ENCODE measurements around the gene REXO4. TPM values are rescaled to one million over a fixed set of nuclear protein-coding genes. Genes with fewer than 3 reads are reported as not detected.

REXO4 gene
- total and polyA plus RNA-seq, 2 experiments from 2014 or later: 31.1 to 36.3 TPM

DNA sequence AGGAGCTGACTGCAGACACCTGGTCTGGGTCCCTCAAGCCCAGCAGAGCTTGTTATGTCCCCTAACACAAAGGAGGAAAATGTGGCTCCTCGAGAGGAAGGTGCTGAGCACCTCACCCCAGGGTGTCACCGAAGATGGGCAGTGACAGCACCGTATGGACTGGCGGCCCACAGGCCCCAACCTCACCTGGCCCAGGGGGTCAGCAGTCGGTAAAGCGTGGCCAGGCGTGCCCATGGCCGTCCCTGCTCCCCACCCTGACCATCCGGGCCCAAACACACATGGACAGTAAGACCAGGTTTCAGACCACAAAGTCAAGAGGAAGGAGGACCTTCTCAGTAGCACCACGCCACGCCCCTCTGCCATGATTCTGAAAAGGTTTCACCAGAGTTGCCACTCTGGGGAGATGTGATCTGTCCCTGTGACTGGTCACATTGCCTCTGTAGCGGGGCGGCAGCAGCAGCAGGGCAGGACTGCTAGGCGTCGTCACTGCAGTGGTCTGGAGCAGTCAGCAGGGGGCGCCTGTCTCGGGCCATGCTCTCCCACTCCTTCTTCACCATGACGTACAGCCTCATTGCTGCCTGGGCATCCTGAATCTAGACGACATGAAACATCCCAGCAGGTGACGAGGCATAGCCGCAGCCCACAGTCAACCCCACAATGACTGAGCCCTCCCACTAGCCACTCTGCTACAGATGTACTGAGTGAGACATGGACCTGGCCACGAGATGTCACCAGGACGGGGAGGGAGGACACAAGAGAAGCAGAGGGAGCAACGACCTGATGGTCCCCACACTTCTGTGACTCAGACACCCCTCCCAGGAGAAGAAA lies 11.1 kb downstream of the REXO4 start (continued):
- TF ChIP-seq, protein P1, sequence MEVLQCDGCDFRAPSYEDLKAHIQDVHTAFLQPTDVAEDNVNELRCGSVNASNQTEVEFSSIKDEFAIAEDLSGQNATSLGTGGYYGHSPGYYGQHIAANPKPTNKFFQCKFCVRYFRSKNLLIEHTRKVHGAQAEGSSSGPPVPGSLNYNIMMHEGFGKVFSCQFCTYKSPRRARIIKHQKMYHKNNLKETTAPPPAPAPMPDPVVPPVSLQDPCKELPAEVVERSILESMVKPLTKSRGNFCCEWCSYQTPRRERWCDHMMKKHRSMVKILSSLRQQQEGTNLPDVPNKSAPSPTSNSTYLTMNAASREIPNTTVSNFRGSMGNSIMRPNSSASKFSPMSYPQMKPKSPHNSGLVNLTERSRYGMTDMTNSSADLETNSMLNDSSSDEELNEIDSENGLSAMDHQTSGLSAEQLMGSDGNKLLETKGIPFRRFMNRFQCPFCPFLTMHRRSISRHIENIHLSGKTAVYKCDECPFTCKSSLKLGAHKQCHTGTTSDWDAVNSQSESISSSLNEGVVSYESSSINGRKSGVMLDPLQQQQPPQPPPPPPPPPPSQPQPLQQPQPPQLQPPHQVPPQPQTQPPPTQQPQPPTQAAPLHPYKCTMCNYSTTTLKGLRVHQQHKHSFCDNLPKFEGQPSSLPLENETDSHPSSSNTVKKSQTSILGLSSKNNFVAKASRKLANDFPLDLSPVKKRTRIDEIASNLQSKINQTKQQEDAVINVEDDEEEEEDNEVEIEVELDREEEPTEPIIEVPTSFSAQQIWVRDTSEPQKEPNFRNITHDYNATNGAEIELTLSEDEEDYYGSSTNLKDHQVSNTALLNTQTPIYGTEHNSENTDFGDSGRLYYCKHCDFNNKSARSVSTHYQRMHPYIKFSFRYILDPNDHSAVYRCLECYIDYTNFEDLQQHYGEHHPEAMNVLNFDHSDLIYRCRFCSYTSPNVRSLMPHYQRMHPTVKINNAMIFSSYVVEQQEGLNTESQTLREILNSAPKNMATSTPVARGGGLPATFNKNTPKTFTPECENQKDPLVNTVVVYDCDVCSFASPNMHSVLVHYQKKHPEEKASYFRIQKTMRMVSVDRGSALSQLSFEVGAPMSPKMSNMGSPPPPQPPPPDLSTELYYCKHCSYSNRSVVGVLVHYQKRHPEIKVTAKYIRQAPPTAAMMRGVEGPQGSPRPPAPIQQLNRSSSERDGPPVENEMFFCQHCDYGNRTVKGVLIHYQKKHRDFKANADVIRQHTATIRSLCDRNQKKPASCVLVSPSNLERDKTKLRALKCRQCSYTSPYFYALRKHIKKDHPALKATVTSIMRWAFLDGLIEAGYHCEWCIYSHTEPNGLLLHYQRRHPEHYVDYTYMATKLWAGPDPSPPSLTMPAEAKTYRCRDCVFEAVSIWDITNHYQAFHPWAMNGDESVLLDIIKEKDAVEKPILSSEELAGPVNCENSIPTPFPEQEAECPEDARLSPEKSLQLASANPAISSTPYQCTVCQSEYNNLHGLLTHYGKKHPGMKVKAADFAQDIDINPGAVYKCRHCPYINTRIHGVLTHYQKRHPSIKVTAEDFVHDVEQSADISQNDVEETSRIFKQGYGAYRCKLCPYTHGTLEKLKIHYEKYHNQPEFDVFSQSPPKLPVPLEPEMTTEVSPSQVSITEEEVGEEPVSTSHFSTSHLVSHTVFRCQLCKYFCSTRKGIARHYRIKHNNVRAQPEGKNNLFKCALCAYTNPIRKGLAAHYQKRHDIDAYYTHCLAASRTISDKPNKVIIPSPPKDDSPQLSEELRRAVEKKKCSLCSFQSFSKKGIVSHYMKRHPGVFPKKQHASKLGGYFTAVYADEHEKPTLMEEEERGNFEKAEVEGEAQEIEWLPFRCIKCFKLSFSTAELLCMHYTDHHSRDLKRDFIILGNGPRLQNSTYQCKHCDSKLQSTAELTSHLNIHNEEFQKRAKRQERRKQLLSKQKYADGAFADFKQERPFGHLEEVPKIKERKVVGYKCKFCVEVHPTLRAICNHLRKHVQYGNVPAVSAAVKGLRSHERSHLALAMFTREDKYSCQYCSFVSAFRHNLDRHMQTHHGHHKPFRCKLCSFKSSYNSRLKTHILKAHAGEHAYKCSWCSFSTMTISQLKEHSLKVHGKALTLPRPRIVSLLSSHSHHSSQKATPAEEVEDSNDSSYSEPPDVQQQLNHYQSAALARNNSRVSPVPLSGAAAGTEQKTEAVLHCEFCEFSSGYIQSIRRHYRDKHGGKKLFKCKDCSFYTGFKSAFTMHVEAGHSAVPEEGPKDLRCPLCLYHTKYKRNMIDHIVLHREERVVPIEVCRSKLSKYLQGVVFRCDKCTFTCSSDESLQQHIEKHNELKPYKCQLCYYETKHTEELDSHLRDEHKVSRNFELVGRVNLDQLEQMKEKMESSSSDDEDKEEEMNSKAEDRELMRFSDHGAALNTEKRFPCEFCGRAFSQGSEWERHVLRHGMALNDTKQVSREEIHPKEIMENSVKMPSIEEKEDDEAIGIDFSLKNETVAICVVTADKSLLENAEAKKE (CRISPR knock-in tag; IDR thresholded peaks at IDR 0.05): no peak
- TF ChIP-seq, protein P2, sequence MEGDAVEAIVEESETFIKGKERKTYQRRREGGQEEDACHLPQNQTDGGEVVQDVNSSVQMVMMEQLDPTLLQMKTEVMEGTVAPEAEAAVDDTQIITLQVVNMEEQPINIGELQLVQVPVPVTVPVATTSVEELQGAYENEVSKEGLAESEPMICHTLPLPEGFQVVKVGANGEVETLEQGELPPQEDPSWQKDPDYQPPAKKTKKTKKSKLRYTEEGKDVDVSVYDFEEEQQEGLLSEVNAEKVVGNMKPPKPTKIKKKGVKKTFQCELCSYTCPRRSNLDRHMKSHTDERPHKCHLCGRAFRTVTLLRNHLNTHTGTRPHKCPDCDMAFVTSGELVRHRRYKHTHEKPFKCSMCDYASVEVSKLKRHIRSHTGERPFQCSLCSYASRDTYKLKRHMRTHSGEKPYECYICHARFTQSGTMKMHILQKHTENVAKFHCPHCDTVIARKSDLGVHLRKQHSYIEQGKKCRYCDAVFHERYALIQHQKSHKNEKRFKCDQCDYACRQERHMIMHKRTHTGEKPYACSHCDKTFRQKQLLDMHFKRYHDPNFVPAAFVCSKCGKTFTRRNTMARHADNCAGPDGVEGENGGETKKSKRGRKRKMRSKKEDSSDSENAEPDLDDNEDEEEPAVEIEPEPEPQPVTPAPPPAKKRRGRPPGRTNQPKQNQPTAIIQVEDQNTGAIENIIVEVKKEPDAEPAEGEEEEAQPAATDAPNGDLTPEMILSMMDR (conservative IDR thresholded peaks at IDR 0.05; ENCODE audit: low read depth in 2 of 2): peak; percentile 82 to 95

DNA sequence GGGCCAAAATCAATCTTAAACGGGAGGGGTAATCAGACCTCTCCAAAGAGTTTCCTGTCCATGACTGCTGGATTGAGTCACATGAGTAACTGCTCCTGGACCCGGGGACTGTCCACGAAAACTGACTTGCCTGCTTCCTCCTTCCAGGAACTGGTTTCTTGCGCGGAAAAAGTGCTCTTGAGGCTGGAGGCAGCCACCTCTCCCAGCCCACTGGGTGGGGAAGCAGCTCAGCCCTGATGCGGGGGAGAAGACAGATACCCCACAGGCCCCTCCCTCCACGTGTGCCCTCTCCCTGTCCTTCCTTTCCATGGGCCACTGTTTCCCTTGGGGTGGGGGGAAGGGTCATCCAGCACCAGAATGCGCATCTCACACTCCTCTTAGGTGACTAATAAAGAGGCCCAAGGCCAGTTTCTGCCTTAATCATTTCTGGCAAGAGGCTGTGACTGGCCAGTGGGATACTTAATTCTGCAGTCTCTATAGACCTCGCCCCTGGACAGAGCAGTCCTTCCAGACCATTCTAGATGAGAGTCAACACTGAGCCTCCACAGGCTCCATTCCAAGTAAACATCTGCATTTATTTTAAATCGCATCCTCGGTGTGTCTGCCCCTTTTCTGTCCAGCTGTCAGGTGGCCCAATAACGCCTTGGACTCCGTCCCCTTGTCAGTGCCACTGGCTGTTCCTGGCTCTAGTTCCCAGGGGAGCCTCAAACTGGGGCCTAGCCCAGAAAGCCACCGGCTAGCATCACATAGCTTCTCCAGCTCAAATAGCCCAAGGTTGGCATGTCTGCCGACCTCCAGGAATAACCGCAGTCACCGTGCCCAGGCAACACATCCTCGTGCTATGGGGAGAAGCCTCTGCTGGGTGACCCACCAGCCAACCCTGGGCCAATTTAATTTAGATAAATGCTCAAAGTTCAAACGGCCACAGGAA lies 12.0 kb downstream of the REXO4 start:
- H3K4me1 ChIP-seq (ENCODE audit: insufficient read depth): no peaks in the 10 kb centered on the region
- H3K36me3 ChIP-seq (ENCODE audit: insufficient read depth): peaks cover 6% of the 10 kb centered on the region; the same call in 1 of the 2 replicates
- no peaks in the 10 kb centered on the region for H3K9me2 ChIP-seq (ENCODE audit: insufficient read depth)
- Mint-ChIP-seq H3K4me3 (no peak overlapping the region), H3K4me1 (peaks cover 3% of the 10 kb centered on the region; the same call in 2 of the 3 replicates), H3K36me3 (ENCODE audit: low read depth) (peaks cover 50% of the 10 kb centered on the region), H3K27me3 (ENCODE audit: insufficient read depth, low read depth, poor library complexity) (peaks cover 23% of the 10 kb centered on the region), H3K27ac (no peak overlapping the region), H3K9me3 (no peaks in the 10 kb centered on the region; the same call in 2 of the 3 replicates)
- H2AFZ ChIP-seq: no peak overlapping the region
- H4K20me1 ChIP-seq (replicated peaks; ENCODE audit: insufficient read depth): no peaks in the 10 kb centered on the region; the same call in 1 of the 2 replicates
- no peak for ATAC-seq
- no peaks in the 10 kb centered on the region for H3K79me2 ChIP-seq (replicated peaks; ENCODE audit: insufficient read depth)
- H3K4me3 ChIP-seq: no peak overlapping the region
- 0 out of 2 replicates have a peak, but pooled peaks cover 13% of the 10 kb centered on the region for H3F3A ChIP-seq (replicated peaks; ENCODE audit: low read depth)
- no peak overlapping the region for H3K27ac ChIP-seq (ENCODE audit: low read depth)
- H3K4me2 ChIP-seq: no peak overlapping the region
- DNase-seq (ENCODE audit: low spot score): no peak
- H3K27me3 ChIP-seq (ENCODE audit: insufficient read depth): no peaks in the 10 kb centered on the region
- no peak for TF ChIP-seq JUNB (IDR thresholded peaks at IDR 0.05; ENCODE audit: unreplicated experiment)
- TF ChIP-seq, protein P2 (conservative IDR thresholded peaks at IDR 0.05; ENCODE audit: low read depth in 2 of 2): no peak
- TF ChIP-seq ZNF114 (CRISPR knock-in tag; IDR thresholded peaks at IDR 0.05): no peak
- TF ChIP-seq POLR2AphosphoS5 (IDR thresholded peaks at IDR 0.05; ENCODE audit: low read depth): no peak

Data from GM23338 (cell line).